Measurements from ENCODE around the gene SURF1.

DNA sequence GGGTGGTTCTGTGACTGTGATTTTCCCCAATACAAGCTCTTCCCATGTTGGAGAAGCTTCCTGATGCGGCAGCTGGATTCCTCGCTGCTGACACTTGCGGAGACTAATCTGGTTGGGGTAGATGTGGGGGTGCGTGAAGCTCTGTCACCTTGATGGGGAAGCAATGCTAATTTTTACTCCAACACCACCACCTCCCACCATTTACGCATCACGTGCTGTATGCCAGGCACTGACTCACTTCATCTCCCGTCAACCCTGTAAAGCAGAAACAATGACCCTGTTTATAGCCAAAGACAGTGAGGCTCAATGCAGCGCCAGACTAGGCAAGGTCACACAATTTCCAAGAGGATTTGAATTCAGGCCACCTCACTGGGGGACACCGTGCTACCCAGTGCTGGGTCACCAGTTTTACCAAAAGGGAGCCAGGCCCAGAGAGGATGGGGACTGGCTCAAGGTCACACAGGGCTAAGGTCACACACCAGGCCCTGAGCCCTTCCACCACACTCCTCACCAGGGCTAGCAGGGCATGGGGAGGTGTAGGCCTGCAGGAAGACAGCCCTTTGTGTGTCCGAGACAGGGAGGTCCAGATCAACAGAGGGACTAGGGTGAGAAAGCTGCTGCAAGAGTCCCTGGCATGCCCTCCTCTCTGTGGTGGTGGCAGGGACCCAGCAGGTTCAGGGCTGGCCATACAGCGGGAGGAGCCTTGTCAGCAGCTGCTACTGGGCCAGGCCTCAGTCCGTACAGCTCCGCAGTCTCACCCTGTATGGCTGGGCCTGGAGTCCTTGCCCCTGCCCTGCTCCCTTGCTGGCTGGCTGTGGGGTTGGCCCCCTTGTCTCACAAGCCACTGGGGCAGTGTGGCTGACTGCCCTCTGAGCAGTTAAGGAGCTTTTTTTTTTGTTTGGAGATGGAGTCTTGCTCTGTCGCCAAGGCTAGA, 23.1 kb upstream of the SURF1 start:
- TF ChIP-seq POLR2AphosphoS5 (IDR thresholded peaks at IDR 0.05; ENCODE audit: low read depth, low read length) (no peak), CTCF (IDR thresholded peaks at IDR 0.05) (no peak), TCF7L2 (IDR thresholded peaks at IDR 0.05; ENCODE audit: low read depth, low read length) (no peak), SIN3A (IDR thresholded peaks at IDR 0.05; ENCODE audit: borderline replicate concordance, insufficient read depth, low read depth, low read length) (no peak)
- TF ChIP-seq, protein P1, sequence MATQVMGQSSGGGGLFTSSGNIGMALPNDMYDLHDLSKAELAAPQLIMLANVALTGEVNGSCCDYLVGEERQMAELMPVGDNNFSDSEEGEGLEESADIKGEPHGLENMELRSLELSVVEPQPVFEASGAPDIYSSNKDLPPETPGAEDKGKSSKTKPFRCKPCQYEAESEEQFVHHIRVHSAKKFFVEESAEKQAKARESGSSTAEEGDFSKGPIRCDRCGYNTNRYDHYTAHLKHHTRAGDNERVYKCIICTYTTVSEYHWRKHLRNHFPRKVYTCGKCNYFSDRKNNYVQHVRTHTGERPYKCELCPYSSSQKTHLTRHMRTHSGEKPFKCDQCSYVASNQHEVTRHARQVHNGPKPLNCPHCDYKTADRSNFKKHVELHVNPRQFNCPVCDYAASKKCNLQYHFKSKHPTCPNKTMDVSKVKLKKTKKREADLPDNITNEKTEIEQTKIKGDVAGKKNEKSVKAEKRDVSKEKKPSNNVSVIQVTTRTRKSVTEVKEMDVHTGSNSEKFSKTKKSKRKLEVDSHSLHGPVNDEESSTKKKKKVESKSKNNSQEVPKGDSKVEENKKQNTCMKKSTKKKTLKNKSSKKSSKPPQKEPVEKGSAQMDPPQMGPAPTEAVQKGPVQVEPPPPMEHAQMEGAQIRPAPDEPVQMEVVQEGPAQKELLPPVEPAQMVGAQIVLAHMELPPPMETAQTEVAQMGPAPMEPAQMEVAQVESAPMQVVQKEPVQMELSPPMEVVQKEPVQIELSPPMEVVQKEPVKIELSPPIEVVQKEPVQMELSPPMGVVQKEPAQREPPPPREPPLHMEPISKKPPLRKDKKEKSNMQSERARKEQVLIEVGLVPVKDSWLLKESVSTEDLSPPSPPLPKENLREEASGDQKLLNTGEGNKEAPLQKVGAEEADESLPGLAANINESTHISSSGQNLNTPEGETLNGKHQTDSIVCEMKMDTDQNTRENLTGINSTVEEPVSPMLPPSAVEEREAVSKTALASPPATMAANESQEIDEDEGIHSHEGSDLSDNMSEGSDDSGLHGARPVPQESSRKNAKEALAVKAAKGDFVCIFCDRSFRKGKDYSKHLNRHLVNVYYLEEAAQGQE (IDR thresholded peaks at IDR 0.05; ENCODE audit: insufficient read depth in 1 of 2, low read depth in 2 of 2, low read length in 1 of 2) = no peak
